A673 (cell line): ENCODE results near the gene GSDME. TPM values are rescaled to one million over a fixed set of nuclear protein-coding genes. Genes with fewer than 3 reads are reported as not detected.

Experiments used
- BruUV-seq: library from RNA; stranded (reverse); fragments of 400-500 nt; replicated peaks from 2 replicates; lab custom pipeline; 2021; lab: Mats Ljungman, UMichigan
- CTCF ChIA-PET: fragments of 300-600 bp; sonication (Branson Sonifier 250); formaldehyde crosslinking; loops from one replicate; lab custom pipeline; 2022; ENCODE audit warnings: antibody characterized with exemption; lab: Charles Lee
- POLR2A ChIA-PET: fragments of 300-600 bp; sonication (Branson Sonifier 250); formaldehyde crosslinking; loops from one replicate; lab custom pipeline; 2022; ENCODE audit warnings: antibody characterized with exemption; ENCODE audit not compliant: low non-redundant PET; lab: Charles Lee
- DNase-seq: peaks from one replicate; pipeline ENCODE4 v3.0.0-alpha.2; 2015; ENCODE audit warnings: low spot score
- H3K27ac ChIP-seq: fragments of 200-600 bp; sonication (generic); 2 replicates; pipeline ENCODE4 v1.5.1; 2016; ENCODE audit warnings: mixed run types, low read depth, mild to moderate bottlenecking, mixed read lengths, antibody characterized with exemption, low read length; ENCODE audit not compliant: poor library complexity, severe bottlenecking
- H3K27me3 ChIP-seq: fragments of 200-600 bp; sonication (generic); replicated peaks from 2 replicates; pipeline ENCODE4 v1.6.1; 2017; ENCODE audit warnings: mixed run types, low read depth, mild to moderate bottlenecking, mixed read lengths, antibody characterized with exemption, low read length; ENCODE audit not compliant: insufficient read depth, poor library complexity
- H3K36me3 ChIP-seq: fragments of 200-600 bp; sonication (generic); 2 replicates; pipeline ENCODE4 v1.6.1; 2016; ENCODE audit warnings: mixed run types, mild to moderate bottlenecking, mixed read lengths, antibody characterized with exemption, low read length; ENCODE audit not compliant: insufficient read depth, poor library complexity, severe bottlenecking
- H3K4me1 ChIP-seq: fragments of 200-600 bp; sonication (generic); 2 replicates; pipeline ENCODE4 v1.6.1; 2017; ENCODE audit warnings: mixed run types, mild to moderate bottlenecking, mixed read lengths, antibody characterized with exemption, low read length; ENCODE audit not compliant: insufficient read depth, poor library complexity, severe bottlenecking
- H3K4me3 ChIP-seq: fragments of 200-600 bp; sonication (generic); 2 replicates; pipeline ENCODE4 v1.5.1; 2016; ENCODE audit warnings: low read depth, mixed run types, mild to moderate bottlenecking, mixed read lengths, low read length; ENCODE audit not compliant: poor library complexity, severe bottlenecking
- H3K9me3 ChIP-seq: fragments of 200-600 bp; sonication (generic); 2 replicates; pipeline ENCODE4 v1.6.1; 2016; ENCODE audit warnings: mixed run types, low read depth, mild to moderate bottlenecking, mixed read lengths, antibody characterized with exemption, low read length; ENCODE audit not compliant: poor library complexity, severe bottlenecking
- CTCF ChIP-seq: fragments of 300-800, 200-600 bp; sonication (generic); conservative IDR thresholded peaks from 2 replicates; pipeline ENCODE4 v1.5.1; 2017; ENCODE audit warnings: low read depth, mild to moderate bottlenecking, antibody characterized with exemption, low read length, moderate library complexity, mixed read lengths
- EZH2 ChIP-seq: fragments of 200-600 bp; sonication (generic); IDR thresholded peaks from 2 replicates; pipeline ENCODE4 v1.6.1; 2017; ENCODE audit warnings: borderline replicate concordance, low read depth, mild to moderate bottlenecking, mixed read lengths, antibody characterized with exemption, low read length; ENCODE audit not compliant: poor library complexity, severe bottlenecking
- intact Hi-C: fragments of 100-400 bp; cut with micrococcal nuclease; formaldehyde crosslinking; loops from one replicate; pipeline ENCODE4 v1.10.0; 2022; ENCODE audit not compliant: unreplicated experiment
- total RNA-seq: library from RNA; stranded (reverse); gene quantifications from 2 replicates; pipeline ENCODE4 v1.2.3, GENCODE V29; 2021

GSDME gene
- total RNA-seq, 1 experiment from 2014 or later, result 0.77 TPM

GRCh38 chr7:24734306-24734705 lies 23.0 kb downstream of the GSDME start:
- ChIA-PET CTCF (no interaction called here), POLR2A (no interaction called here)
- Histone ChIP-seq H3K4me1 (peaks cover 2% of the 10 kb centered on the region), H3K27me3 (no peaks in the 10 kb centered on the region), H3K9me3 (peaks cover 15% of the 10 kb centered on the region), H3K4me3 (no peak overlapping the region), H3K36me3 (no peaks in the 10 kb centered on the region), H3K27ac (no peak overlapping the region)
- no TSS peak for BruUV-seq
- TF ChIP-seq CTCF (no peak), EZH2 (no peak)
- intact Hi-C loops, result no loop called here
- DNase-seq, result no peak

- intact Hi-C loops, result no loop called here
- DNase-seq, result no peak
- CTCF ChIA-PET, result no interaction called here
Measured at GRCh38 chr7:24733414-24734060, 23.7 kb downstream of the GSDME start.

GRCh38 chr7:24732646-24733413 lies 24.4 kb downstream of the GSDME start:
- no peak for DNase-seq
- no peak for TF ChIP-seq EZH2
- no peak for TF ChIP-seq CTCF
- CTCF ChIA-PET, result no interaction called here
- peaks cover 2% of the 10 kb centered on the region for H3K9me3 ChIP-seq
- POLR2A ChIA-PET, result interaction anchor here (0.6 kb wide), 1 partner anchor 301 kb away, joined by 4 read pairs; no protein-coding TSS in a partner anchor
- intact Hi-C loops, result no loop called here
- H3K4me3 ChIP-seq, result no peak overlapping the region
- H3K36me3 ChIP-seq, result no peaks in the 10 kb centered on the region
- no peak overlapping the region for H3K27ac ChIP-seq
- peaks cover 9% of the 10 kb centered on the region for H3K4me1 ChIP-seq
- no TSS peak for BruUV-seq
- no peaks in the 10 kb centered on the region for H3K27me3 ChIP-seq

More at GRCh38 chr7:24733414-24734060, 23.7 kb downstream of the GSDME start:
- BruUV-seq, result no TSS peak
- Histone ChIP-seq H3K36me3 (no peaks in the 10 kb centered on the region), H3K27me3 (no peaks in the 10 kb centered on the region), H3K4me1 (peaks cover 9% of the 10 kb centered on the region), H3K27ac (no peak overlapping the region), H3K9me3 (peaks cover 8% of the 10 kb centered on the region), H3K4me3 (no peak overlapping the region)
- TF ChIP-seq EZH2 (no peak), CTCF (no peak)
- POLR2A ChIA-PET, result interaction anchor here (0.6 kb wide), 1 partner anchor 300 kb away, joined by 4 read pairs; no protein-coding TSS in a partner anchor
